GM21529 (cell line): Measurements from ENCODE around the gene POTED.
"Not testable (repeated sequence)": the region's sequence is repeated elsewhere in the genome, so short reads cannot be mapped to it uniquely, and the experiment has no call there.

Experiments
- ATAC-seq: cut with Tn5 transposase; IDR thresholded peaks from one replicate; pipeline ENCODE4 v1.9.1; 2021; ENCODE audit not compliant: unreplicated experiment

The POTED gene

GRCh38 chr21:13609477-13609876 lies at the start of gene POTED:
POTED (plus strand) TSS chr21:13609777; CDS start chr21:13610229, 452 bp downstream.
- not testable (repeated sequence) for ATAC-seq

GRCh38 chr21:13650101-13650500 lies 40.5 kb downstream of the POTED start:
- ATAC-seq: not testable (repeated sequence)

GRCh38 chr21:13651746-13652145 lies 42.2 kb downstream of the POTED start:
- not testable (repeated sequence) for ATAC-seq
